Activated CD8-positive, alpha-beta memory T cell treated with anti-CD3 and anti-CD28 coated beads, Interleukin-2, amount 50 U/mL, for 48 hours (primary cell): ENCODE data around the gene CD200.

Experiments used
- DNase-seq: peaks from one replicate; pipeline ENCODE4 v3.0.0-alpha.2; 2020

The CD200 gene

DNA sequence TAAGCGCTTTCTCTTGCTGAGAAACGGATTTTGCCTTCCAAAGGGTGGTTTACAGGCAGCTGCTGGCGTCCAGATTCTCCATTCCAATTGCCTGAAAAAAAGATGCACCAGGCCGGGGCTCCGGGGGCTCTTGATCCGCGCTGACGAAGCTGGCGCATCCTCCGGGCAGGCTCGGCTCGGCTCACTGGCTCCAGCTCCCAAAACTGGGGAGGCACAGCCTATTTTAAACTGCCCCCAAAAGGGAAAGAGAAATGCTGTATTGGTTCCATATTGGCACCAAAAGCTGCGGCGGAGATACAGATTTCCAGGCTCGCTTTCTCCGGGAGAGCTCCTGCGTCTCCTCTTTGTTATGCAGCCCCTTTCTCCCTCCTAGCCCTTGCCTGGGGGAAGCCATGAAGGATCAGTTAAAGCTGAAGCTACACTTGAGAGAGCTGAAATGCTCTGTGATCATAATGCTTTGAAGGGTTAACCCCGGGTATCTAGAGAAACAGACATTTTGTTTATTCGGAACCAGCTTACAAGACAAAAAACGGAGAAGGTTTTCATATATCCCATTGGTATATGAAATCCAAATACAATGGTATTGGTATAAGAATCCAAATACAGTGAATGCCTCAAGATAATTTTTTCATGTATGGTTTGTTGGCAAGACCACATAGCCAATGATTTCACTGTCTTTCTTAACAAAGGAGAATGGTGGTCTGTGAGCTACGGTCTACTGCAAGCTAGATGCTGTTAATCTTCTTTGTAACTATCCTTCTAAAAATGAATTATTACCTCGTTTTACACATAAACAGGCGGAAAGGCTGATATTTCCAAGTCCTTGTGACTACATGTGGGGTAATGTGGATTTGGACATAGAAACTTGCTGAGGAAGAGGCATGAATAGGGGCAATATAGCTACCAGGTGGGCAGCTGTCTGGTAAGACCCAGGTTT, 693 bp downstream of the CD200 start:
- peak; percentile 62 for DNase-seq

- DNase-seq = no peak
These were observed 1.9 kb downstream of the CD200 start for GRCh38 chr3:112334691-112335433.

DNA sequence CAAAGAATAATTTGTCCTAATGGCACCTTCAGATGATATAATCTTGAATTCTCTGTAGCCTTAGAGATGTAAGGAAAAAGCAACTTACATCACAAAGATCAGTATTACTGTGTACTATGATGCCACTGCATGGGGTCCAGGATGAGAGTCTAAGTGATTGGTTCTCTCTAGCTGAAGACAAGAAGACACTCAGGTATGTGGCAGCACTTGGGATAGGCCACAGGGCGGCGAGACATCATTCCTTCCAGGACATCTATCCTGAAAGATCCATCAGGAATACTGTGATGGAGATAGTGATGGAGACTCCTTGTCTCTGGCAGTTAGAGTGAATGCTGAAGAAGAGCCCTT, 2.5 kb downstream of the CD200 start:
- no peak for DNase-seq

GRCh38 chr3:112338021-112338726, 5.2 kb downstream of the CD200 start:
- no peak for DNase-seq

- DNase-seq = no peak
These were observed 5.7 kb downstream of the CD200 start for GRCh38 chr3:112338727-112339056.

DNA sequence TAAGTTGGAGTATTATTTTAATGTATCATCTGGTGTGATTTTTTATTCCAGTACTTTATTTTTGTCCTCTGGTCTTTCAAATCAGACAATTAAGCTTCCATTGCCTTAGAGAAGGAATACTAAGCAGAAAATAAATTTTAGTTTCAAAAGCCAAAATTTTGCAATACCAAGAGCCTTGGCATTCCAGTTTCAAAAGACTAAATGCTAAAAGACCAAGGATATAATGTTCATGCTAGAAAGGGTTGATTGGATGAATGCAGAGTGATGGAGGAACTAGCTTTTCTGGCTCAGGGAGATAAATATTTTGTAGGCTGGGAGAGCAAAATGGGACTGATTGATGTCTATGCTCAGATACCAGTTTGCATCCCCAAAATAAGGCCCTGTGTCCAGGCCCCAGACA, 6.2 kb downstream of the CD200 start:
- DNase-seq = no peak

- no peak for DNase-seq
These were observed 6.7 kb downstream of the CD200 start for GRCh38 chr3:112339609-112340008.

DNA sequence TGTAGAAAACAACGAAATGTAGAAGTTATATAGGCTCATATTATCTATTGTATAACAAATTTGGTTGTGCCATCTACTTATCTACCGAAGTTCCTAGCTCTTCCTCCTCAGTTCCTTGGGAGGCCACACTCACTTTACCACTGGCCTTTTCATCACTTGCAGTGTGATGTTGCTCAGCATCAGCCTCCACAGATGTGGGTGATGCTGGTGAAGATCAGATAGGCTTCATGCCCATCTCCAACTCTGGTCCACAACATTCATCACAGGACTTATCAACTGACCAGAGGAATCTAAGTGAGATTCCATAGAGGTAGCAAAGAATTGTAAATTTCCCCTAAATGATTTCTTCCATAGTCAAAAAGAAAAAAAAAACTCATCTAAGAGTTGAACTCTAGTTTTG, 8.4 kb downstream of the CD200 start:
- no peak for DNase-seq

DNA sequence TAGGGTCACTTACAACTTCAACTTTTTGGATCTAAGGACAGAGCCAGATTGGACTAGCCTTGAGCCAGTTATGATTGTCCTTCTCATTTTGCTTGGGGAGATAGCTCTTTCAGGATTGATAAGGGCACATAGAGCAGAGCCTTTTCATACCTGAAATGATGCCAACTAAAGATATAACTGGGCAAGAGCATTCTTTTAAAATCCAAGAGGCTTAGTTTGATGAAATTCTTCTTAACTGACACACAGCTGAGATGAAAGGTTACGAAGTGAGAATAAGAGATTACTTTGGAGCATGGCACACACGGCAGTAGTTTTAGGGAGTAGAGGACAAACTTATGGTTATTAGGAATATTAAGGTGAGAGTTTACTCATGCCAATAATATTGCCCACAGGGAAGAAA, 12.7 kb downstream of the CD200 start:
- no peak for DNase-seq

GRCh38 chr3:112346491-112347122, 13.7 kb downstream of the CD200 start:
- DNase-seq = no peak

DNA sequence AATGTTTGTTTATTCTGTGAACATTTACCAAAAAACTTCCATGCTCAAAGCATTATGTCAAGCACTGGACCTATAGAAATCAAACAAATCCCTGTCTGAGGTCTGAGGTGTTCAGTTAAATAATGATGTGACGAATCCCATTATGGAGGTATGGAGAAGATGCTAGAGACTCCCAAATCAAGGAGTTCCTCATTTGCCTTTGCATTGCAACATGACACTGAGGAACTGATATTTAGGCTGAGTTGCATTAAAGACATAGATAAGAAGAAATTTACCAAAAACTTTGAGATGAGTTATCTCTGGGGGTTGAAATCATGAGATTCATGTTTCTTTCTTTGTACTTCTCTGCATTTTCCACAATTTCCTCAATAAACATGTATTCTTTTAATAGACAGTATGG, 16.0 kb downstream of the CD200 start:
- DNase-seq = no peak

DNA sequence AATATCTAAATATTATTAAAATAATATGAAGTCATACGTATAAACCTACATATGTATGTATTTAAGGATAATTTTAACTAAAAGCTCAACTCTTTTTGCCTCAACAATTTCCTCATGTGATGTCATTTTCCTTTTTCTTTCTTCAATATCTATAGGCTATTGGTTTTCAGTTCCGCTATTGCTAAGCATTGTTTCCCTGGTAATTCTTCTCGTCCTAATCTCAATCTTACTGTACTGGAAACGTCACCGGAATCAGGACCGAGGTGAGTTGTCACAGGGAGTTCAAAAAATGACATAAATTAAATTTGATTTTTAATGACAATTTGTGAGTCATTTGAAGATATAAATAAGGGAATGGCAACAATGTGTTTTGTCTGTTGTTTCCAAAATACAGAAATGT, 16.6 kb downstream of the CD200 start:
- DNase-seq = no peak

DNA sequence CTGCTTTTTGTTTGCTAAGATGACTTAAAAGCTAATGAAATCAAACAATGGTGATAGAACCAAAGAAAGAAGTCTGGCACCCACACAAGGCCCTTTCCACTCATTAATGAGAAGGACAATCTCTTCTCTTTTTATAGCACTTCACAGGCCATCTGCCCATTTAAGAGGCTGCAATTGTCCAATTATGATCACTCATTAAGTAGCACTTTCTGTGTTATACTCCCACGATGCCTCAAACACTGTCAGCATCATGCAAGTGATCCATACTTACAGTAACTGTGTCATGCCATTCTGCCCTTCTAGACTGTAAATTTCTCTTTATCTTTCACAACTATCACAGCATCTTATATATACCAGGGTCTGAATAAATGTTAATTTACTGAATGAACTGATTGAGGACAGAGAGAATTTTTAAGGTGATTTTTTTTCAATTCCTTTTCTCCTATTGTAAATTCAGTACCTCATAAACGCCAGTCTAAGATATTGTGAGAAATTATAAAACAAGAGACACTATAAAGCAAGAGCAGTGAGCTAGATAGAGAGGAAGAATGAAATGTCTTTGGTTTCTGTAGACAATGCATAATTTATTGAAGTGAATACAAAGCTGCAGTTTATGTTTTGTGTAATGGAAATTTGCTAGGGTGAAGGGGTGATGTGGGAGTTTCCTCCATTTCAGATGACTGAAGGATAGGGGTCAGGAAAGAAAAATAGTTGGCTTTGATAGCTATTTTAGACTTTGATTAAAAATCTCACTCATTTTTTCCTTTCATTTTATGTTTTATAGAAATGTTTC, 17.3 kb downstream of the CD200 start:
- no peak for DNase-seq

- DNase-seq = no peak
These were observed 18.1 kb downstream of the CD200 start for GRCh38 chr3:112351036-112351435.

DNA sequence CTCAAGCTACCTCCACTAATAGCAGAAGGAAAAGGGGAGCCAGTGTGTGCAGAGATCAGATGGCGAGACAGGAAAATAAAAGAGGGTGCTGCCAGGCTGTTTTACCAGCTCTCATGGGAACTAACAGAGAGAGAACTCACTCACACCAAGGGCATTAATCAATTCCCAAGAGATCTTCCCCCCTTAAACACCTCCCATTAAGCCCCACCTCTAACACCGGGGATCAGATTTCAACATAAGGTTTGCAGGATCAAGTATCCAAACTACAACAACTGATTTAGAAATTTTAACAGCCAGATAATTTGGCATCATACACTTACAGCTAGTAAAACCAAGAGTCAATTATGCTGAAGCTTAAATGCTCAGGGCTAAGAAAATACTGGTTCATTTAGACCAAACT, 18.9 kb downstream of the CD200 start:
- DNase-seq = no peak

DNA sequence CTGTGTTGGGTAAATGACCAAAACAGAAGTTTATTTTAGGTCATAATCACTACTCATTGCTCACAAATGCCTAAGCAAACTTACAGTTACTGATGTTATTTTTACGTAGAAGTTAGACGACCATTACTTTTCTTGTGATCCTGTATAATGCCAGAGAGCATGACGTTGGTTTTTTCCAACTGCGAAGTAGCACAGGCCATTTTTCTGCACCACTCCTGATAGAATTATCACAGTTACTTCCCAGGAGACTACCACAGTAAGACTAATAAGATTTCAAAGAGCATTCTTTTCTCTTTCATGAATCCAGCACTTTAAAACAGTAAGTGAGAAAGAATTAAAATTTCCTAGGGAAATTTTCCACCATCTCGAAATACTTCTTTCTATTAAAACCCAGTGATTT, 19.8 kb downstream of the CD200 start:
- DNase-seq = no peak

- no peak for DNase-seq
These were observed 20.4 kb downstream of the CD200 start for GRCh38 chr3:112353365-112353764.

- no peak for DNase-seq
These were observed 21.8 kb downstream of the CD200 start for GRCh38 chr3:112354642-112355306.

GRCh38 chr3:112355307-112355687, 22.3 kb downstream of the CD200 start:
- DNase-seq = no peak

GRCh38 chr3:112357930-112358780, 25.2 kb downstream of the CD200 start:
- no peak for DNase-seq

DNA sequence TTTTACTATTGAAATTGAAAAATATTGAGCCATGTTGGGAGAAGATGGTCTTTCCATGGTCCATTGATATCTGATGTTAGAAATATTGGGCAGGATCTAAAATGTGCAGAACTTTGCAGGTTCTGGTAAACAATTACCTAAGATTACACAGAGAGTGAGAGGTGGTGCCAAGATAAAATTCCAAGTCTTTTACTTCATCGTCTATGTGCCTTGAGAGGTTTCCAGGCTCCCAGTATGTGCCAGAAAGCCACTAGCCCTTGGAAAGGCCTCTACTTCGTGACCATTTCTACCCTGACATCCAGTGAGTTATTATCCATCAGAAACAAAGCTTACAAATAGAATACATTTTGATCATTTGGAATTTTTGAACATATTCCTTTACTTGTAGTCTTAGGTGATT, 27.6 kb downstream of the CD200 start:
- no peak for DNase-seq
